OCI-LY1 (cell line): Measurements from ENCODE around the gene JADE1.

Experiments used
- H2AFZ ChIP-seq: fragments of 200-600 bp; sonication (generic), shearing (Covaris generic); 2 replicates; pipeline ENCODE4 v1.6.0; 2014; ENCODE audit warnings: antibody characterized with exemption, mild to moderate bottlenecking, low read length
- H3F3A ChIP-seq: fragments of 200-600 bp; sonication (generic), shearing (Covaris generic); 2 replicates; pipeline ENCODE4 v1.6.0; 2014; ENCODE audit warnings: mild to moderate bottlenecking, antibody characterized with exemption, low read length, moderate library complexity; ENCODE audit not compliant: insufficient read depth
- H3K27ac ChIP-seq: fragments of 200-600 bp; sonication (generic); 2 replicates; pipeline ENCODE4 v1.5.1; 2014; ENCODE audit warnings: low read length, mixed run types, mild to moderate bottlenecking, low read depth; ENCODE audit not compliant: poor library complexity, severe bottlenecking
- H3K27me3 ChIP-seq: fragments of 200-600 bp; sonication (generic); 2 replicates; pipeline ENCODE4 v1.6.0; 2014; ENCODE audit warnings: antibody characterized with exemption, mild to moderate bottlenecking, low read length, moderate library complexity; ENCODE audit not compliant: insufficient read depth
- H3K36me3 ChIP-seq: fragments of 200-600 bp; sonication (generic); 2 replicates; pipeline ENCODE4 v1.6.1; 2014; ENCODE audit warnings: mild to moderate bottlenecking, antibody characterized with exemption, low read length, moderate library complexity, mixed read lengths; ENCODE audit not compliant: insufficient read depth
- H3K4me1 ChIP-seq: fragments of 200-600 bp; sonication (generic); 2 replicates; pipeline ENCODE4 v1.5.1; 2014; ENCODE audit warnings: mild to moderate bottlenecking, low read length, moderate library complexity; ENCODE audit not compliant: insufficient read depth, severe bottlenecking
- H3K4me2 ChIP-seq: fragments of 200-600 bp; sonication (generic), shearing (Covaris generic); 2 replicates; pipeline ENCODE4 v1.6.1; 2014; ENCODE audit warnings: low read length
- H3K4me3 ChIP-seq: fragments of 200-600 bp; sonication (generic); 2 replicates; pipeline ENCODE4 v1.5.1; 2014; ENCODE audit warnings: low read length, low read depth, mild to moderate bottlenecking, mixed read lengths; ENCODE audit not compliant: poor library complexity, severe bottlenecking
- H3K79me2 ChIP-seq: fragments of 200-600 bp; shearing (Covaris generic); 2 replicates; pipeline ENCODE4 v1.6.1; 2016; ENCODE audit warnings: mixed run types, low read length, mixed read lengths; ENCODE audit not compliant: insufficient read depth
- H3K9ac ChIP-seq: fragments of 200-600 bp; sonication (generic), shearing (Covaris generic); 2 replicates; pipeline ENCODE4 v1.6.1; 2014; ENCODE audit warnings: mild to moderate bottlenecking, low read length, mixed read lengths
- H3K9me2 ChIP-seq: fragments of 200-600 bp; sonication (generic), shearing (Covaris generic); 2 replicates; pipeline ENCODE4 v1.6.1; 2014; ENCODE audit warnings: low read depth, mild to moderate bottlenecking, low read length, mixed read lengths
- H3K9me3 ChIP-seq: fragments of 200-600 bp; shearing (Covaris generic); 2 replicates; pipeline ENCODE4 v1.6.1; 2014; ENCODE audit warnings: low read length, mixed read lengths
- H4K20me1 ChIP-seq: fragments of 200-600 bp; sonication (generic), shearing (Covaris generic); 2 replicates; pipeline ENCODE4 v1.6.0; 2016; ENCODE audit warnings: mild to moderate bottlenecking, low read length; ENCODE audit not compliant: insufficient read depth
- EZH2 ChIP-seq: fragments of 200-600 bp; sonication (generic), shearing (Covaris generic); IDR thresholded peaks from 2 replicates; pipeline ENCODE4 v1.8.0; 2017; ENCODE audit warnings: borderline replicate concordance, mixed run types, mild to moderate bottlenecking, antibody characterized with exemption, low read length, moderate library complexity, mixed read lengths
- TF ChIP-seq, protein P1 (sequence below): fragments of 200-600 bp; sonication (generic), shearing (Covaris generic); IDR thresholded peaks from 2 replicates; pipeline ENCODE4 v1.5.1; 2017; ENCODE audit warnings: mild to moderate bottlenecking, antibody characterized with exemption, low read length, moderate library complexity, mixed read lengths

The JADE1 gene

DNA sequence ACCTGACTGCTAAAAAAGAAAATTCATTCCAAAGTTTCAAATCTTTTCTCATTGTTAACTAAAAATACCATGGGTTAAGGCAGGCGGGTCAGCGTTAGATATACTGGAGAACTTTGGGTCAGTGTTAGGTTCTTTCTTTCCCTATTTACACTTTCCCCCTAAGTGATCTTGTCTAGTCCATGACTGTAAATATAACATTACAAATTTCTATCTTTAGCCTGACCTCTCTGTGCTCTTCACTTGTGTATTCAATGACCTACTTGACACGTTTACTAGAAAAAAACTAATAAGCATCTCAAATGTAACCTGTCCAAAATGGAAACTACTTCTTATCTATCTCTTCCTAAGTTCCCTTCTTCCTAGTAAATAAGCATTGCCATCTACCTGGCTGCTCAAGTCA is 95.3 kb downstream of the JADE1 start:
- Histone ChIP-seq H3K4me1 (no peaks in the 10 kb centered on the region), H3K9ac (no peak overlapping the region)

DNA sequence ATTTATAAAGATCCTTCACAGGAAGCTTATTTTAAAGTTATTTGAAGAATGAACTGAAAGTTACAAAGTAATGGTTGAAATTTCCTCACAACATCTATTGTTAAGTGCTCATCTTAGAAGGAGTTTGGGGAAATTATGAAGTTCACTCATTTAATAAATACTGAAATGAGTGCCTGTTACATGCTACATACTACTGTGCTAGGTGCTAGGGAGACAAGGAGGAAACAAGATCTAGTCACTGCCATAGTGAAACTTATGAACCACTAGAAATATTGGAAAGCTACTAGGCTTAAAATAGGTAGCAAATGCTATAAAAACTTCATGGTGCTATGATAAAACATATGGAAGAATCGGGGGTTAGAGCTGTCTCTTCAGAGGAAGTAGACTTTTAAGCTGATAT is 97.1 kb downstream of the JADE1 start:
- Histone ChIP-seq H4K20me1 (no peaks in the 10 kb centered on the region), H3K79me2 (no peaks in the 10 kb centered on the region), H3K4me1 (no peaks in the 10 kb centered on the region), H3K9me2 (no peaks in the 10 kb centered on the region), H3K4me3 (no peak overlapping the region), H3K27me3 (no peaks in the 10 kb centered on the region), H3K27ac (no peak overlapping the region), H3K9me3 (no peaks in the 10 kb centered on the region), H3F3A (no peaks in the 10 kb centered on the region; the same call in 1 of the 2 replicates), H3K9ac (no peak overlapping the region), H3K36me3 (no peaks in the 10 kb centered on the region), H2AFZ (no peak overlapping the region), H3K4me2 (no peak overlapping the region)
- TF ChIP-seq EZH2, result no peak
- TF ChIP-seq, protein P1, sequence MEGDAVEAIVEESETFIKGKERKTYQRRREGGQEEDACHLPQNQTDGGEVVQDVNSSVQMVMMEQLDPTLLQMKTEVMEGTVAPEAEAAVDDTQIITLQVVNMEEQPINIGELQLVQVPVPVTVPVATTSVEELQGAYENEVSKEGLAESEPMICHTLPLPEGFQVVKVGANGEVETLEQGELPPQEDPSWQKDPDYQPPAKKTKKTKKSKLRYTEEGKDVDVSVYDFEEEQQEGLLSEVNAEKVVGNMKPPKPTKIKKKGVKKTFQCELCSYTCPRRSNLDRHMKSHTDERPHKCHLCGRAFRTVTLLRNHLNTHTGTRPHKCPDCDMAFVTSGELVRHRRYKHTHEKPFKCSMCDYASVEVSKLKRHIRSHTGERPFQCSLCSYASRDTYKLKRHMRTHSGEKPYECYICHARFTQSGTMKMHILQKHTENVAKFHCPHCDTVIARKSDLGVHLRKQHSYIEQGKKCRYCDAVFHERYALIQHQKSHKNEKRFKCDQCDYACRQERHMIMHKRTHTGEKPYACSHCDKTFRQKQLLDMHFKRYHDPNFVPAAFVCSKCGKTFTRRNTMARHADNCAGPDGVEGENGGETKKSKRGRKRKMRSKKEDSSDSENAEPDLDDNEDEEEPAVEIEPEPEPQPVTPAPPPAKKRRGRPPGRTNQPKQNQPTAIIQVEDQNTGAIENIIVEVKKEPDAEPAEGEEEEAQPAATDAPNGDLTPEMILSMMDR, result no peak

More for the DNA sequence above, 95.3 kb downstream of the JADE1 start:
- no peak overlapping the region for H3K4me3 ChIP-seq
- H4K20me1 ChIP-seq, result no peaks in the 10 kb centered on the region
- no peaks in the 10 kb centered on the region for H3F3A ChIP-seq
- H3K27ac ChIP-seq, result no peak overlapping the region
- TF ChIP-seq, protein P1, result no peak
- H3K27me3 ChIP-seq, result no peaks in the 10 kb centered on the region
- H3K4me2 ChIP-seq, result no peak overlapping the region
- H3K36me3 ChIP-seq, result no peaks in the 10 kb centered on the region
- H2AFZ ChIP-seq, result no peak overlapping the region
- no peaks in the 10 kb centered on the region for H3K9me2 ChIP-seq
- no peaks in the 10 kb centered on the region for H3K79me2 ChIP-seq
- no peaks in the 10 kb centered on the region for H3K9me3 ChIP-seq

DNA sequence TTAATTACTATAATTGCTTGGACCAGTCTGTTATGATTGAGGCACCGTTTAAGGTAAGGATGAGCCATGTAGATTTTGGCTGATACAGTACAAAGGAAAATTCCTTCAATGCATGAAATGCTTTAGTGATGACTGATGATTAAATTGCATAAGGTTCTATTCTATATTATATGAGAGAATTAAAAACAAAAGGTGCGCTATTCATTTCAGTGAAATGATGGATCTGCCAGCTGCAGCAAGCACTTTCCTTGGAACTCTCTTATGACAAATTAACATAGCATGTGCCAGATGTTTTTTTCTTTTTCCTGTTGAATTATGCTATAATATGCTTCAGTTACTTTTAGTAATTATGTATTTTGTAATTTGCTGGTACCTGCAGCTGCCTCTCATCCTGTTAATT is 98.5 kb downstream of the JADE1 start:
- H3K36me3 ChIP-seq, result no peaks in the 10 kb centered on the region
- no peak overlapping the region for H3K4me2 ChIP-seq
- no peak overlapping the region for H3K4me3 ChIP-seq
- H3K4me1 ChIP-seq, result no peaks in the 10 kb centered on the region
- H3K79me2 ChIP-seq, result no peaks in the 10 kb centered on the region
- no peaks in the 10 kb centered on the region for H3K9me3 ChIP-seq
- H3K27ac ChIP-seq, result no peak overlapping the region
- no peaks in the 10 kb centered on the region; the same call in 1 of the 2 replicates for H3F3A ChIP-seq
- no peak overlapping the region for H2AFZ ChIP-seq
- H3K9me2 ChIP-seq, result no peaks in the 10 kb centered on the region
- H3K27me3 ChIP-seq, result no peaks in the 10 kb centered on the region
- H3K9ac ChIP-seq, result no peak overlapping the region
- H4K20me1 ChIP-seq, result no peaks in the 10 kb centered on the region
- TF ChIP-seq, protein P1, result no peak
- no peak for TF ChIP-seq EZH2
